ENCODE results near the gene ZMYND15.

GRCh38 chr17:4720787-4721186 is 18.8 kb upstream of the ZMYND15 start:
- TF ChIP-seq, protein P1, sequence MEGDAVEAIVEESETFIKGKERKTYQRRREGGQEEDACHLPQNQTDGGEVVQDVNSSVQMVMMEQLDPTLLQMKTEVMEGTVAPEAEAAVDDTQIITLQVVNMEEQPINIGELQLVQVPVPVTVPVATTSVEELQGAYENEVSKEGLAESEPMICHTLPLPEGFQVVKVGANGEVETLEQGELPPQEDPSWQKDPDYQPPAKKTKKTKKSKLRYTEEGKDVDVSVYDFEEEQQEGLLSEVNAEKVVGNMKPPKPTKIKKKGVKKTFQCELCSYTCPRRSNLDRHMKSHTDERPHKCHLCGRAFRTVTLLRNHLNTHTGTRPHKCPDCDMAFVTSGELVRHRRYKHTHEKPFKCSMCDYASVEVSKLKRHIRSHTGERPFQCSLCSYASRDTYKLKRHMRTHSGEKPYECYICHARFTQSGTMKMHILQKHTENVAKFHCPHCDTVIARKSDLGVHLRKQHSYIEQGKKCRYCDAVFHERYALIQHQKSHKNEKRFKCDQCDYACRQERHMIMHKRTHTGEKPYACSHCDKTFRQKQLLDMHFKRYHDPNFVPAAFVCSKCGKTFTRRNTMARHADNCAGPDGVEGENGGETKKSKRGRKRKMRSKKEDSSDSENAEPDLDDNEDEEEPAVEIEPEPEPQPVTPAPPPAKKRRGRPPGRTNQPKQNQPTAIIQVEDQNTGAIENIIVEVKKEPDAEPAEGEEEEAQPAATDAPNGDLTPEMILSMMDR (IDR thresholded peaks at IDR 0.05) = no peak
- TF ChIP-seq POLR2A (IDR thresholded peaks at IDR 0.05) = no peak
